ENCODE data around the gene SIPA1L3. TPM values are rescaled to one million over a fixed set of nuclear protein-coding genes. Genes with fewer than 3 reads are reported as not detected.
A peak's percentile ranks its signal among the peaks of the same experiment; 100 is the strongest.

The SIPA1L3 gene
- total RNA-seq, 3 donors from 2014 or later: 9.6 to 29.8 (median 28.5) TPM

DNA sequence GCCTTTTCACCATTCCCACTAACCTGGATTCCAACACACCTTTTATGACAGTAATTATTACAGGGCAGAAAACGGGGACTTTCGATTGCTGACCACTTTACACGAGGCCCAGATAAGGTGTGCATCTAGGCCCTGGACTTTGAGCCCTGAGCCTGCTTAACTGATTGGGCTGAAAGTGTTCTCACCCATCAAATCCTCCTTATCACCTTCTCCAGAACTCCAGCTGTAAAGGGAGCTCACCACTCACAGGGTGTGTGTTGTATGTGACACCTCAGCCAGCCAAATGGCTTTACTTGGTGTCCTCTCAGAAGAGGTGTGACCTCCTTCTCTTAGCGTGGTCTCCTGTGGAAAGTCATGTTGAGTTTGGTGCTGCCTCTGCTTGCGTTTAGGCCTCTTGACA, 36.5 kb downstream of the SIPA1L3 start:
- DNase-seq (ENCODE audit: low spot score in 2 of 2): peak in 1 of 2 donors; percentile 0
- H3K4me1 ChIP-seq: peaks cover 0 to 5% of the 10 kb centered on the region in 2 donors
- H3K27me3 ChIP-seq: no peaks in the 10 kb centered on the region
- no peaks in the 10 kb centered on the region for H3K9me3 ChIP-seq
- no peak overlapping the region for H3K27ac ChIP-seq
- no peaks in the 10 kb centered on the region for H3K36me3 ChIP-seq
- no peak for TF ChIP-seq POLR2AphosphoS5 (IDR thresholded peaks at IDR 0.05)
- no peak for TF ChIP-seq POLR2A (IDR thresholded peaks at IDR 0.05)
- TF ChIP-seq, protein P1, sequence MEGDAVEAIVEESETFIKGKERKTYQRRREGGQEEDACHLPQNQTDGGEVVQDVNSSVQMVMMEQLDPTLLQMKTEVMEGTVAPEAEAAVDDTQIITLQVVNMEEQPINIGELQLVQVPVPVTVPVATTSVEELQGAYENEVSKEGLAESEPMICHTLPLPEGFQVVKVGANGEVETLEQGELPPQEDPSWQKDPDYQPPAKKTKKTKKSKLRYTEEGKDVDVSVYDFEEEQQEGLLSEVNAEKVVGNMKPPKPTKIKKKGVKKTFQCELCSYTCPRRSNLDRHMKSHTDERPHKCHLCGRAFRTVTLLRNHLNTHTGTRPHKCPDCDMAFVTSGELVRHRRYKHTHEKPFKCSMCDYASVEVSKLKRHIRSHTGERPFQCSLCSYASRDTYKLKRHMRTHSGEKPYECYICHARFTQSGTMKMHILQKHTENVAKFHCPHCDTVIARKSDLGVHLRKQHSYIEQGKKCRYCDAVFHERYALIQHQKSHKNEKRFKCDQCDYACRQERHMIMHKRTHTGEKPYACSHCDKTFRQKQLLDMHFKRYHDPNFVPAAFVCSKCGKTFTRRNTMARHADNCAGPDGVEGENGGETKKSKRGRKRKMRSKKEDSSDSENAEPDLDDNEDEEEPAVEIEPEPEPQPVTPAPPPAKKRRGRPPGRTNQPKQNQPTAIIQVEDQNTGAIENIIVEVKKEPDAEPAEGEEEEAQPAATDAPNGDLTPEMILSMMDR (IDR thresholded peaks at IDR 0.05): no peak
- no peak overlapping the region for H3K4me3 ChIP-seq
- intact Hi-C loops (cut with DNase I; ENCODE audit: low total_unique reads): no loop called here

DNA sequence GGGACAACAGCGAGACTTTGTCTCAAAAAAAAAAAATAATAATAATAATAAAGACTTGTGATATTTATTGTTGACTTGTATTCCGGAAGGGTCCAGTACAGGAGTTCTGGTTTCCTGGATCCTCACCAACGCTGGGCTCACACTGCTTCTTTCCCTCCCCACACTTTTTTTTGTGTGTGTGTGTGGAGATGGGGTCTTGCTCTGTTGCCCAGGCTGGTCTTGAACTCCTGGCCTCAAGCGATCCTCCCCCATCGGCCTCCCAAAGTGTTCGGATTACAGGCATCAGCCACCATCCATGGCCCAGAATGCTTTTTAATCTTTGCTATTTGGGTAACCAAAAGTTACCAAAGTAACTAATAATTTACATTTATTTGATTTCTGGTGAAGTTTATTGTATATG, 39.1 kb downstream of the SIPA1L3 start:
- H3K9me3 ChIP-seq: no peaks in the 10 kb centered on the region
- no peaks in the 10 kb centered on the region for H3K27me3 ChIP-seq
- H3K36me3 ChIP-seq: no peaks in the 10 kb centered on the region
- DNase-seq (ENCODE audit: low spot score in 2 of 2): no peak
- intact Hi-C loops (cut with DNase I; ENCODE audit: low total_unique reads): no loop called here
- H3K4me3 ChIP-seq: no peak overlapping the region
- TF ChIP-seq POLR2A (IDR thresholded peaks at IDR 0.05) (no peak), POLR2AphosphoS5 (IDR thresholded peaks at IDR 0.05) (no peak)
- TF ChIP-seq, protein P1 (IDR thresholded peaks at IDR 0.05): no peak
- no peak overlapping the region for H3K27ac ChIP-seq
- H3K4me1 ChIP-seq: peaks cover 0 to 5% of the 10 kb centered on the region in 2 donors

DNA sequence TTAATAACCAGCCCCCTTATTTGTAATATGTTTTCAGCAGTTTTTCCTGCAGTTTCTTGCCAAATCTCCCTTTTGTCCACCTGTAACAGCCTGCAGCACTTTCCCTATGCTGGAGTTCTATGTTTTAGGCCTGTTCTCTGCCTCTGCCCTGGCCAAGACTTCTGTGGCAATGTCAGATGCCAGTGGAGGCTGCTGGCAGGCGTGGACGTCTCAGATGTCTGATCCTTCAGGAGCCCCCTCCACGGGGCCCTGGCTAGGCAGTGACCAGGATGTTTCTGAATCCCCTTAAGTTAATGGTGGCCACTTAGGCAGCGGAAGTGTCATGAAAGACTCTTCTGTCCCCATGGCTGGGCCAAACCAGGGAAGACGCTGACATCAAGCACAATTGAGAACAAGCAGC, 40.8 kb downstream of the SIPA1L3 start:
- intact Hi-C loops (cut with DNase I; ENCODE audit: low total_unique reads): no loop called here
- TF ChIP-seq POLR2AphosphoS5 (IDR thresholded peaks at IDR 0.05) (no peak), POLR2A (IDR thresholded peaks at IDR 0.05) (no peak)
- TF ChIP-seq, protein P1 (IDR thresholded peaks at IDR 0.05): no peak
- H3K4me3 ChIP-seq: no peak overlapping the region
- no peaks in the 10 kb centered on the region for H3K36me3 ChIP-seq
- no peaks in the 10 kb centered on the region for H3K4me1 ChIP-seq
- H3K27ac ChIP-seq: peak overlapping the region; percentile 58 to 66
- no peaks in the 10 kb centered on the region for H3K9me3 ChIP-seq
- no peaks in the 10 kb centered on the region for H3K27me3 ChIP-seq
- no peak for DNase-seq (ENCODE audit: low spot score in 2 of 2)

DNA sequence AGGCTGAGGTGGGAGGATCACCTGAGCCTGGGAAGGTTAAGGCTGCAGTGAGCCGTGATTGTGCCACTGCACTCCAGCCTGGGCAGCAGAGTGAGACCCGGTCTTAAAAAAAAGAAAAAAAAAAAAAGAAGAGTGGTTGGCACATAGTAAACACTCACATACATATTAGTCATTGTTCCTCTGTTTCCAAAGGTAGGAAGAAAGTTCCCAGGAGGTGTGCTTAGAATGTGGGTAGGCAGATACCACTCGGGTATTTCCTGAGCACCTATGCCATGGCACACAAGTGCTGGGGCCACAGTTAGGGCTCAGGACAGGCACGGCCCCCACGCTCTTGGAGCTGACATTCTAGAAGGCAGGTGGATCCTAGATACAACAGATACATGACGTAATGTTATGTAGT, 41.4 kb downstream of the SIPA1L3 start:
- DNase-seq (ENCODE audit: low spot score in 2 of 2): no peak
- no peaks in the 10 kb centered on the region for H3K4me1 ChIP-seq
- H3K9me3 ChIP-seq: no peaks in the 10 kb centered on the region
- TF ChIP-seq, protein P1 (IDR thresholded peaks at IDR 0.05): no peak
- TF ChIP-seq POLR2AphosphoS5 (IDR thresholded peaks at IDR 0.05) (no peak), POLR2A (IDR thresholded peaks at IDR 0.05) (no peak)
- no peaks in the 10 kb centered on the region for H3K36me3 ChIP-seq
- peak overlapping the region; percentile 58 to 66 for H3K27ac ChIP-seq
- H3K4me3 ChIP-seq: no peak overlapping the region
- intact Hi-C loops (cut with DNase I; ENCODE audit: low total_unique reads): no loop called here
- H3K27me3 ChIP-seq: no peaks in the 10 kb centered on the region

DNA sequence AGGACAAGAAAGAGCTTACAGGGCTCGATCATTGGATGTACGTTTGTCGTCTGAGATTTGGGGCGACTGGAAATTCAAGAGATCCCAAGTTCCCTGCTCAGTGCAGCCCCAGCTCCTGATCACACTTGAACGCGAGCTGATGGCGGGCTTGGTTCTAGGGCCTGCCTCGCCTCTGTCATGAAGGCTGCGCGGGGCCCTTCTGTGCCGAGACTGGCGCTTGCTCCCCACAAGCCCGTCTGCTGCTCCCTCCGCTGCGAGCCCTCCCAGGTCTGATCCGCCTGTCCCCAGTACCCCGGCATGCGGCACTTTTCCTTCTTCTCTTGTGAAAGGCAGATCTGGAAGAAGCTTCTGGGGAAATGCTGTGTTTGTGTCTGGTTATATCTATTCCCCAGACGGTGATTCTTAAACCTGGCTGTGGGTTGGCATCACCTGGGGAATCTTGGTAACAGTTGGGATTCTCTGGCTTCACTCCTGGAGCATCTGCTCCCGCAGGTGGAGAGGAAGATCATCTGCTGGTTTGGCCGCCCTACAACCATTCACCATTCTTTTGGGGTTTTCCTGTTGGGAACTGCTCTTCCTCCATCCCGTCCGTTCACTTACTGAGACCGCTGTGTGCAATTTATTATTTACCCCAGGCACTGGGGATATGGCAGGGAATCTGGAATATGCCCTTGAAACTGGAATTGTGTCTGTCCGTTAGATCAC, 43.6 kb downstream of the SIPA1L3 start:
- TF ChIP-seq POLR2AphosphoS5 (IDR thresholded peaks at IDR 0.05) (no peak), POLR2A (IDR thresholded peaks at IDR 0.05) (no peak)
- TF ChIP-seq, protein P1 (IDR thresholded peaks at IDR 0.05): no peak
- intact Hi-C loops (cut with DNase I; ENCODE audit: low total_unique reads): no loop called here
- Histone ChIP-seq H3K27ac (peak overlapping the region; percentile 30 to 43), H3K4me3 (no peak overlapping the region), H3K4me1 (no peaks in the 10 kb centered on the region), H3K36me3 (no peaks in the 10 kb centered on the region), H3K27me3 (no peaks in the 10 kb centered on the region), H3K9me3 (no peaks in the 10 kb centered on the region)
- no peak for DNase-seq (ENCODE audit: low spot score in 2 of 2)

Data from breast epithelium (tissue), 4 donors.